ENCODE results near the gene ADGRD2.
A peak's percentile ranks its signal among the peaks of the same experiment; 100 is the strongest.

The ADGRD2 gene

GRCh38 chr9:124486778-124487259 lies 36.6 kb downstream of the ADGRD2 start:
- Histone ChIP-seq H3K23ac (ENCODE audit: low read depth, low read length, poor library complexity) (no peak overlapping the region), H3K79me1 (ENCODE audit: low read depth, low read length) (peaks cover 3% of the 10 kb centered on the region), H3K4ac (ENCODE audit: low read length) (no peak overlapping the region), H2AFZ (ENCODE audit: low read length) (peak overlapping the region; percentile 57), H2BK120ac (ENCODE audit: low read depth, low read length) (no peak overlapping the region), H2BK5ac (ENCODE audit: low read length) (peak overlapping the region; percentile 0), H3K9me3 (replicated peaks in 1 of 2; ENCODE audit: control insufficient read depth in 2 of 2, insufficient read depth in 1 of 2, low read depth in 1 of 2, low read length in 2 of 2) (peaks cover 0 to 4% of the 10 kb centered on the region in 2 donors), H3K27ac (replicated peaks; ENCODE audit: low read length) (no peak overlapping the region), H3K4me1 (ENCODE audit: control insufficient read depth in 2 of 2, insufficient read depth in 1 of 2, low read depth in 1 of 2, low read length in 2 of 2) (peaks cover 8 to 36% of the 10 kb centered on the region in 2 donors), H3K27me3 (ENCODE audit: control insufficient read depth in 3 of 3, insufficient read depth in 3 of 3, low read depth in 1 of 3, low read length in 3 of 3) (peaks cover 0 to 93% (median 0%) of the 10 kb centered on the region in 3 experiments), H3K9ac (ENCODE audit: low read depth, low read length, poor library complexity) (peak overlapping the region; percentile 50), H3K14ac (ENCODE audit: low read length) (no peak overlapping the region), H3K4me3 (ENCODE audit: low read length in 2 of 2) (no peak overlapping the region), H2AK5ac (ENCODE audit: low read depth, low read length) (peak overlapping the region; percentile 68), H2BK12ac (ENCODE audit: low read length) (peak overlapping the region; percentile 12), H2BK15ac (ENCODE audit: low read length) (peak overlapping the region; percentile 52), H3K4me2 (ENCODE audit: insufficient read depth, low read length, poor library complexity, severe bottlenecking) (peak overlapping the region; percentile 52), H4K91ac (ENCODE audit: low read depth, low read length, poor library complexity) (no peak overlapping the region), H3K36me3 (replicated peaks in 1 of 2; ENCODE audit: control insufficient read depth in 2 of 2, insufficient read depth in 2 of 2, low read length in 2 of 2) (no peaks in the 10 kb centered on the region), H4K8ac (ENCODE audit: low read depth, low read length) (no peak overlapping the region), H3K18ac (ENCODE audit: low read length) (peak overlapping the region; percentile 97)
- no peak for DNase-seq (ENCODE audit: low spot score)
- no CpG with 5 or more reads among the region's 17 CpGs for WGBS, 2 donors (ENCODE audit: extremely low coverage in 2 of 2, insufficient read length in 2 of 2, insufficient replicate concordance in 1 of 2)

DNA sequence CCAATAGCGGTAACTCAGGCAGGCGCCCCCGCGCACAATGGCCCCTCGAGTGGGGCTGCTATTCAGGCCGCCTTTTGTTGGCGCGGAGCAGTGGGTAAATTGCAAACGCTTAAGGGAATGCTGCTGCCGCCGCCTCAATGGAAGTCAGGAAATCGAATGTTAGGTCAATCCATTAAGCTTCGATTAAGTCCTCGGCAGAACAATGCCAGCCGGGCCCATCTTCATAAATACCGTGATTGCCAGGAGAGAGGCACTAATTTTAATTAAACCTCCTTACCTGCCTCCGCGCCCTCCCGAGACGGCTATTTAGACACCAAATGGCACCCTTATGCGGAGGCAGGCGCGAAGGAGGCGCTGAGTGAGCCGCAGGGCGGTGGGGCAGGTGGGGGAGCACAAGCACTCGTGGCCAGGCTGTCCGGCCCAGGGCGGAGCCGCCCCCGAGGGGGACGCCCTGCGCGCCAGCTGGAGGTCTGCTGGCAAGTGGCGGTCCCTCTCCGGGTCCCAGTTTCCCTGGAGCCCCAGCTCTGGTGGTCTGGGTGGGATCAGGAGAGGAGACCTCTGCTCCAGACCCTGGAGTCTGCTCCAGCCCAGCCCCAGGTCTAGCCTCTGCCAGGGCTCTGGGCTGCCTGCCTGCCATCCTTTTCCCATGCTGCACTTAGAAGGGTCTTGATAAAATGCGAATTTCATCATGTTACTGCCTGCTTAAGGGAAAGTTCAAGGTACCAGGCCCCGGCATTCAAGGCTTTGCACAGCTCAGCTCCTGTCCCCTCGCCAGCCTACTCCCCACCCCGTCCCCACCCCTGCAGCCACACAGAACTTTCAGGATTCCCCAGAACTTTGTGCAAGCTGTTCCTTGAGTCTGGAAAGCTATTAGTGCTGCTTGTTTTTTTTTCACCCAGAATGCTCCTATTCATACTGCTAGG lies 37.3 kb downstream of the ADGRD2 start:
- Histone ChIP-seq H3K4me2 (ENCODE audit: insufficient read depth, low read length, poor library complexity, severe bottlenecking) (peak overlapping the region; percentile 52), H3K9me3 (replicated peaks in 1 of 2; ENCODE audit: control insufficient read depth in 2 of 2, insufficient read depth in 1 of 2, low read depth in 1 of 2, low read length in 2 of 2) (peaks cover 0 to 4% of the 10 kb centered on the region in 2 donors), H2AK5ac (ENCODE audit: low read depth, low read length) (peak overlapping the region; percentile 85), H3K14ac (ENCODE audit: low read length) (no peak overlapping the region), H2BK5ac (ENCODE audit: low read length) (no peak overlapping the region), H3K79me1 (ENCODE audit: low read depth, low read length) (peaks cover 3% of the 10 kb centered on the region), H3K27ac (replicated peaks; ENCODE audit: low read length) (no peak overlapping the region), H3K4ac (ENCODE audit: low read length) (no peak overlapping the region), H3K4me1 (ENCODE audit: control insufficient read depth in 2 of 2, insufficient read depth in 1 of 2, low read depth in 1 of 2, low read length in 2 of 2) (peaks cover 8 to 33% of the 10 kb centered on the region in 2 donors), H3K27me3 (ENCODE audit: control insufficient read depth in 3 of 3, insufficient read depth in 3 of 3, low read depth in 1 of 3, low read length in 3 of 3) (peaks cover 0 to 91% (median 0%) of the 10 kb centered on the region in 3 experiments), H3K4me3 (ENCODE audit: low read length in 2 of 2) (no peak overlapping the region), H3K23ac (ENCODE audit: low read depth, low read length, poor library complexity) (no peak overlapping the region), H3K9ac (ENCODE audit: low read depth, low read length, poor library complexity) (no peak overlapping the region), H4K91ac (ENCODE audit: low read depth, low read length, poor library complexity) (peak overlapping the region; percentile 38), H2BK12ac (ENCODE audit: low read length) (peak overlapping the region; percentile 99), H3K18ac (ENCODE audit: low read length) (peak overlapping the region; percentile 84), H2BK15ac (ENCODE audit: low read length) (peak overlapping the region; percentile 52), H3K36me3 (replicated peaks in 1 of 2; ENCODE audit: control insufficient read depth in 2 of 2, insufficient read depth in 2 of 2, low read length in 2 of 2) (no peaks in the 10 kb centered on the region), H2AFZ (ENCODE audit: low read length) (peak overlapping the region; percentile 57), H4K8ac (ENCODE audit: low read depth, low read length) (no peak overlapping the region), H2BK120ac (ENCODE audit: low read depth, low read length) (peak overlapping the region; percentile 14)
- no CpG with 5 or more reads among the region's 40 CpGs for WGBS, 2 donors (ENCODE audit: extremely low coverage in 2 of 2, insufficient read length in 2 of 2, insufficient replicate concordance in 1 of 2)
- no peak for DNase-seq (ENCODE audit: low spot score)

- H3K23ac ChIP-seq (ENCODE audit: low read depth, low read length, poor library complexity), result peak overlapping the region; percentile 5
- no peak overlapping the region for H3K9ac ChIP-seq (ENCODE audit: low read depth, low read length, poor library complexity)
- H4K8ac ChIP-seq (ENCODE audit: low read depth, low read length), result no peak overlapping the region
- peak overlapping the region; percentile 13 for H2BK120ac ChIP-seq (ENCODE audit: low read depth, low read length)
- H4K91ac ChIP-seq (ENCODE audit: low read depth, low read length, poor library complexity), result no peak overlapping the region
- WGBS, 2 donors (ENCODE audit: extremely low coverage in 2 of 2, insufficient read length in 2 of 2, insufficient replicate concordance in 1 of 2), result no CpG with 5 or more reads among the region's 8 CpGs
- H3K9me3 ChIP-seq (replicated peaks in 1 of 2; ENCODE audit: control insufficient read depth in 2 of 2, insufficient read depth in 1 of 2, low read depth in 1 of 2, low read length in 2 of 2), result peaks cover 0 to 2% of the 10 kb centered on the region in 2 donors
- no peak overlapping the region for H3K4ac ChIP-seq (ENCODE audit: low read length)
- H2BK15ac ChIP-seq (ENCODE audit: low read length), result peak overlapping the region; percentile 32
- H3K4me1 ChIP-seq (ENCODE audit: control insufficient read depth in 2 of 2, insufficient read depth in 1 of 2, low read depth in 1 of 2, low read length in 2 of 2), result peaks cover 8 to 30% of the 10 kb centered on the region in 2 donors
- DNase-seq (ENCODE audit: low spot score), result no peak
- peak overlapping the region; percentile 90 for H3K18ac ChIP-seq (ENCODE audit: low read length)
- H2AK5ac ChIP-seq (ENCODE audit: low read depth, low read length), result peak overlapping the region; percentile 88
- H3K4me2 ChIP-seq (ENCODE audit: insufficient read depth, low read length, poor library complexity, severe bottlenecking), result no peak overlapping the region
- no peak overlapping the region for H2BK5ac ChIP-seq (ENCODE audit: low read length)
- peak overlapping the region; percentile 82 for H2BK12ac ChIP-seq (ENCODE audit: low read length)
- peak overlapping the region; percentile 39 for H3K14ac ChIP-seq (ENCODE audit: low read length)
- peaks cover 5% of the 10 kb centered on the region for H3K79me1 ChIP-seq (ENCODE audit: low read depth, low read length)
- no peak overlapping the region for H2AFZ ChIP-seq (ENCODE audit: low read length)
- no peak overlapping the region for H3K4me3 ChIP-seq (ENCODE audit: low read length in 2 of 2)
- no peak overlapping the region for H3K27ac ChIP-seq (replicated peaks; ENCODE audit: low read length)
- peaks cover 0 to 92% (median 0%) of the 10 kb centered on the region in 3 experiments for H3K27me3 ChIP-seq (ENCODE audit: control insufficient read depth in 3 of 3, insufficient read depth in 3 of 3, low read depth in 1 of 3, low read length in 3 of 3)
- H3K36me3 ChIP-seq (replicated peaks in 1 of 2; ENCODE audit: control insufficient read depth in 2 of 2, insufficient read depth in 2 of 2, low read length in 2 of 2), result no peaks in the 10 kb centered on the region
Measured at GRCh38 chr9:124488641-124489210, 38.5 kb downstream of the ADGRD2 start.

GRCh38 chr9:124489222-124489621 lies 39.0 kb downstream of the ADGRD2 start:
- no peak overlapping the region for H3K27ac ChIP-seq (replicated peaks; ENCODE audit: low read length)
- H3K4ac ChIP-seq (ENCODE audit: low read length), result no peak overlapping the region
- H2BK120ac ChIP-seq (ENCODE audit: low read depth, low read length), result peak overlapping the region; percentile 52
- peak overlapping the region; percentile 88 for H2AK5ac ChIP-seq (ENCODE audit: low read depth, low read length)
- no peak overlapping the region for H3K4me2 ChIP-seq (ENCODE audit: insufficient read depth, low read length, poor library complexity, severe bottlenecking)
- H3K14ac ChIP-seq (ENCODE audit: low read length), result peak overlapping the region; percentile 39
- peak overlapping the region; percentile 90 for H3K18ac ChIP-seq (ENCODE audit: low read length)
- no peak for DNase-seq (ENCODE audit: low spot score)
- no peaks in the 10 kb centered on the region for H3K36me3 ChIP-seq (replicated peaks in 1 of 2; ENCODE audit: control insufficient read depth in 2 of 2, insufficient read depth in 2 of 2, low read length in 2 of 2)
- H2BK12ac ChIP-seq (ENCODE audit: low read length), result peak overlapping the region; percentile 77
- H3K23ac ChIP-seq (ENCODE audit: low read depth, low read length, poor library complexity), result peak overlapping the region; percentile 11
- peaks cover 0 to 92% (median 0%) of the 10 kb centered on the region in 3 experiments for H3K27me3 ChIP-seq (ENCODE audit: control insufficient read depth in 3 of 3, insufficient read depth in 3 of 3, low read depth in 1 of 3, low read length in 3 of 3)
- peaks cover 0 to 2% of the 10 kb centered on the region in 2 donors for H3K9me3 ChIP-seq (replicated peaks in 1 of 2; ENCODE audit: control insufficient read depth in 2 of 2, insufficient read depth in 1 of 2, low read depth in 1 of 2, low read length in 2 of 2)
- H3K9ac ChIP-seq (ENCODE audit: low read depth, low read length, poor library complexity), result no peak overlapping the region
- H3K79me1 ChIP-seq (ENCODE audit: low read depth, low read length), result peaks cover 5% of the 10 kb centered on the region
- H4K8ac ChIP-seq (ENCODE audit: low read depth, low read length), result no peak overlapping the region
- H2BK15ac ChIP-seq (ENCODE audit: low read length), result peak overlapping the region; percentile 32
- peak overlapping the region; percentile 59 for H2BK5ac ChIP-seq (ENCODE audit: low read length)
- WGBS, 2 donors (ENCODE audit: extremely low coverage in 2 of 2, insufficient read length in 2 of 2, insufficient replicate concordance in 1 of 2), result no CpG with 5 or more reads among the region's 13 CpGs
- no peak overlapping the region for H2AFZ ChIP-seq (ENCODE audit: low read length)
- peaks cover 8 to 30% of the 10 kb centered on the region in 2 donors for H3K4me1 ChIP-seq (ENCODE audit: control insufficient read depth in 2 of 2, insufficient read depth in 1 of 2, low read depth in 1 of 2, low read length in 2 of 2)
- H4K91ac ChIP-seq (ENCODE audit: low read depth, low read length, poor library complexity), result no peak overlapping the region
- H3K4me3 ChIP-seq (ENCODE audit: low read length in 2 of 2), result no peak overlapping the region
